ENCODE measurements around the gene PATJ.

GRCh38 chr1:61797045-61797755 is 54.9 kb downstream of the PATJ start:
- TF ChIP-seq EP300 (IDR thresholded peaks at IDR 0.05) (no peak), POLR2A (IDR thresholded peaks at IDR 0.05) (no peak), CTCF (IDR thresholded peaks at IDR 0.05) (no peak), POLR2AphosphoS5 (IDR thresholded peaks at IDR 0.05) (no peak)

Measured in stomach (tissue), 4 donors.